Epithelial cell of umbilical artery (primary cell): ENCODE measurements around the gene OAF. TPM values are rescaled to one million over a fixed set of nuclear protein-coding genes. Genes with fewer than 3 reads are reported as not detected.

Experiments
- total RNA-seq: library from RNA; depleted of rRNA; stranded (reverse); fragments of >200 nt; gene quantifications from 2 replicates; pipeline ENCODE4 v1.2.3, GENCODE V29; 2014

Gene OAF
- total RNA-seq, result 10.4 and 15.2 TPM in 2 replicates

GRCh38 chr11:120210626-120211521 is at the start of gene OAF:
Gene OAF (plus strand): TSS chr11:120211032. CDS start chr11:120211280, 248 bp downstream.

GRCh38 chr11:120239713-120240640 is 29.1 kb downstream of the OAF start, which contains the start of gene POU2F3:
Gene POU2F3 (plus strand): TSS chr11:120240140. CDS start chr11:120240344, 204 bp downstream.

Other genes starting within 250 kb of the OAF start
- gene TRIM29, start 72.9 kb upstream of the OAF start, total RNA-seq, result not detected in 2 replicates
- gene POU2F3, start 29.1 kb downstream of the OAF start, total RNA-seq, result not detected in 2 replicates
- gene TLCD5, start 114.3 kb downstream of the OAF start, total RNA-seq, result 5.5 and 9.3 TPM in 2 replicates
- 93.2 and 116 TPM in 2 replicates for gene ARHGEF12, start 125.4 kb downstream of the OAF start, total RNA-seq